CD4-positive, alpha-beta T cell treated with Interleukin-12 subunit alpha and Interleukin-12 subunit beta, for 1 hour (primary cell): ENCODE measurements around the gene MOV10L1.

Experiments
- DNase-seq: peaks from one replicate; pipeline ENCODE4 v3.0.0-alpha.2; 2020

The MOV10L1 gene

DNA sequence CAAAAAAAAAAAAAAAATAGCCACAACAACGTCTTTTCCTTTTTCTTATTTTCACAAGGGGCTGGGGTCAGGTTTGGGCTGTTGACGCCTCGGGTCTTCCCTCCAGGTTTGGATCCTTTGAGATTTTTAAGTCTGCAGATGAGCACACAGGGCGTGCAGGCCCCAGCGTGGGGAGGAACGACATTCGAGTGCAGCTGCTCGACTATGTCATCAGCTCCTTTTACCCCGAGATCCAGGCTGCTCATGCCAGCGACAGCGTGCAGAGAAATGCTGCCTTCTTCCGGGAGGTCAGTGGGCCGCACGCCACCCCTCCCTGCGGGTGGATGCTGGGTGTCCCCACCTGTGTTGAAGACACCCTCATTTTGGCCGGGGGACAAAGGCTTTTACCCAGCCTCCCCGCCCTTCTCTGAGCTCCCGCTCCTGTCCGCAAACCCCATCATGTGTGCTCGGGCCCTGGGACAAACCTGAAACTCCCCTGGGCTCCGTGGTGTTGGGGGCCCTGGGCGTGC is 118.7 kb downstream of the MOV10L1 start:
- DNase-seq = no peak

- DNase-seq = no peak
Measured at GRCh38 chr22:50208939-50209892, 119.4 kb downstream of the MOV10L1 start.

- DNase-seq = peak; percentile 77
Measured at GRCh38 chr22:50209893-50210292, 120.1 kb downstream of the MOV10L1 start.

GRCh38 chr22:50210378-50211139 is 120.8 kb downstream of the MOV10L1 start:
- DNase-seq = no peak

DNA sequence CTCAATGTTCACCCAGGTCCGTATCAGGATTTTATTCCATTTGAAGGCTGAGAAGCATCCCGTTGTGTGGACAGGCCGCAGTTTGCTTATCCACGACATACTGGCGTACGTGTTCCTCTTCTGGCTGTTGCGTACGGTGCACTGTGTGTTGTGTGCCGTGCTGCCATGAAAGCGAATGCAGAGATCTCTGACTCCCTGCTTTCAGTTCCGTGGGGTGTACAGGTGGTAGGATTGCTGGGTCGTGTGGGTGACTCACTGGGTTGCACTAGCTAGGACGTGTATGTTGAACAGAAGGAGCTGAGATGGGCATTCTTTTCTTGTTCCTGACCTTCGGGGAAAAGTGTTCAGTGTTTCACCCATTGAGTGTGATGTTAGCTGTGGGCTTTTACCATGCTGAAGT is 121.3 kb downstream of the MOV10L1 start:
- no peak for DNase-seq
